Limb (tissue), 2 donors: ENCODE results near the gene PLIN4.

Experiments used
- DNase-seq, 2 donors: peaks; one replicate each; pipeline ENCODE4 v3.0.0-alpha.2; 2016; ENCODE audit errors: extremely low spot score in 2 of 2

The PLIN4 gene

DNA sequence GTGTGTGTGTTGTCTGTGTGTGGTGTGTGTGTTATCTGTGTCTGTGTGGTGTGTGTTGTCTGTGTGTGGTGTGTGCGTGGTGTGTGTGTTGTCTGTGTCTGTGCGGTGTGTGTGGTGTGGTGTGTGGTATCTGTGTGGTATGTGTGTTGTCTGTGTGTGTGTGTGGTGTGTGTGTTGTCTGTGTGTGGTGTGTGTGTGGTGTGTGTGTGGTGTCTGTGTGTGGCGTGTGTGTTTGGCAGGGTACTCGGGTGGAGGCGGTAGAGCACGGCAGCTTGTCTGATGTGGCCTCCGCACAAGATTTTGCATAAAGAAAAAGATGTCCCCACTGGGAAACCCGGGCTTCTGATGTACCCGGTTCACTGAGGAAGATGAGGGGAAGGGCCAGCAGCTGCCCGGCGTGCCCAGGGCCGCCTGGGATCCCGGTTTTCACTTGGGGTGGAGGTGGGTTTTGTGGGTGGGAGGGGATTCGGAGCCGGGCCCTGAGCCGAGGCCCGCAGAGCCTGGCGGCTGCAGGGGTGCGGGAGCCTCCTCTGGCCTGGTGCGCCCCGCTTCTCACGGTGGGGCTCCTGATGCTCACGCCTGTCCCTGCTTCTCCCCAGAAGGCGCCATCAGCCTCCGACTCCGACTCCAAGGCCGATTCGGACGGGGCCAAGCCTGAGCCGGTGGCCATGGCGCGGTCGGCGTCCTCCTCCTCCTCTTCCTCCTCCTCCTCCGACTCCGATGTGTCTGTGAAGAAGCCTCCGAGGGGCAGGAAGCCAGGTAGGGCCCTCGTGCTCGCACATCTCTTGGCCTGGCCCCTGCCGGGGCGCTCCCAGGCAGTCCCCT is 25.0 kb downstream of the PLIN4 start:
- DNase-seq = no peak

GRCh38 chr19:4492337-4493103 is 25.8 kb downstream of the PLIN4 start:
- no peak for DNase-seq

GRCh38 chr19:4491446-4491845 is 26.8 kb downstream of the PLIN4 start:
- DNase-seq = no peak

- no peak for DNase-seq
Measured at GRCh38 chr19:4488496-4488895, 29.8 kb downstream of the PLIN4 start.

- no peak for DNase-seq
Measured at GRCh38 chr19:4487572-4487971, 30.7 kb downstream of the PLIN4 start.

DNA sequence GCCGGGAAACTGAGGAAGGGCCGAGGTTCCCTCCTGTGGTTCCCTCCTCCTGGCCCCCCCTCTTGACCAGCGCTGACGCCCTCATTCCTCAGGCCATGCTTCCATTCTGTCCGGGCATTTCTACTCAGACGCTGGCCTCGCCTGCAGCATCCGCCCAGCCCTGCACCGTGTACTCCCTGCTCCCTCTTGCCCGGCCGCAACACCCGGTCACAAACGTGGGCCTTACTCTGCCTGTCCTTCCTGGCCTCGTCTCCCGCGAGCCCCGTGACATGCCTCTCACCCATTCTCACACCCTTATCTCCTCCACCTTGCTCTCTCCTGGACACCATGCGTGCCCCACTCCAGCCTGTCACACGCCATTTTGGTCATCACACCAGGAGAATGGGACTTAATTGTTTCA is 34.9 kb downstream of the PLIN4 start:
- no peak for DNase-seq

- no peak for DNase-seq
Measured at GRCh38 chr19:4482721-4483364, 35.4 kb downstream of the PLIN4 start.

DNA sequence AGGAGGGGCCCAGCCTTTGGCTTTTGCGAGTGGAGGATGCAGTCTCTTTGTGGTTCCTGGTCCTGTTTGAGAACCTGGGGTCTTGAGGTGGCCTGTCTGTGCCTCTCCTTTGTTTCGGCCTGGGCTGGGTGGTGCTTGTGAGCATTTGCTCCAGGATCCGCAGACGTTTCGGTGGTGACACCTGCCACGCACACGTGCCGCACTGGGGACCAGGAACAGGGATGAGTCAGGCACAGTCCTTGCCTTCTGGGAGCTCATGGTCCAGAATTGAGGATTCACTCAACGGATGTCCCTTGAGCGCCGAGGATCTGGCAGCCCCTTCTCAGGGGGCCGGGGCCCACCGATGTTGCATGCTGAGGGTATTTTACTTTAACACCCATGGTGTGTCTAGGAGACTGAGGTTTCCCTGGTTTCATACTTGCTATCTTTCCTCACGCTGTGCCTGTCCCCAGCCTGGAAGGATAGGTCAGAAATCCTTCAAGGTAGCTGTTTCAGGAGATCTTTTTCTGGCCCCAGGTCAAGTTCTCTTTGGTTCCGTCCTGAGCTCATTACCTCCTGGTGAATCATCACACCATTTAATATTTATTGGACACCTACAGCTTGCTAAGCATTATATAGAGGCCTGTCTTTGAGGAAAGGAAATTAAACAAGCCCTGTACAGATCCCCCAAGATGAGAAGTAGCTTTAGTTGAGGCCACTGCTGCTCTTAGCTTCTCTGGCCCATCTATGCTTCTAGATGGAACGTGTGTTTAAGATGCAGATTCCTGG is 41.1 kb downstream of the PLIN4 start:
- DNase-seq = no peak

DNA sequence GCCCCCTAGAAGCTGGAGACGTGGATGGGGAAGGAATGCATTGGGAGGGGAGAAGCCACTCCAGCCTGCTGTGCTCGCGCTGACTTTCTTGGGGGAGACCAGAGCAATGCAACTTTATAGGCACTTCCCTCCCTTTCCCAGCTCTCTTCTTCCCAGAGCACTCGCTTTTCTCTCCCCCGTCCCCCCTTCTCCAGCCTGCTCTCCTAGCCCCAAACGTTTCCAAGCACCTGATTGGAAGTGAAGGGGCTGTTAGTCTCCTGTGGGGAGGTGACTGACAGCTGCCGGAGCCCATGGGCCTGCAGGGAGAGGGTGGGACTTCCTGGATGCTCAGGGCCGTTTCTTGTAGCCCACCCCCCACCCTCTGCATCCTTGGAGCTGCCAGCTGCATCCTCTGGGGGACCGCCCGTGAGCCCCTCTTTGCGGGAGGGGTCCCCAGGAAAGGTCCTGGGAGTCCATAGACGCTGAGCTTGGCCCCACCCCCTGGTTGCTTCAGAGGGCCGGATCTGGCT is 43.7 kb downstream of the PLIN4 start:
- DNase-seq = peak; percentile 76 to 78

DNA sequence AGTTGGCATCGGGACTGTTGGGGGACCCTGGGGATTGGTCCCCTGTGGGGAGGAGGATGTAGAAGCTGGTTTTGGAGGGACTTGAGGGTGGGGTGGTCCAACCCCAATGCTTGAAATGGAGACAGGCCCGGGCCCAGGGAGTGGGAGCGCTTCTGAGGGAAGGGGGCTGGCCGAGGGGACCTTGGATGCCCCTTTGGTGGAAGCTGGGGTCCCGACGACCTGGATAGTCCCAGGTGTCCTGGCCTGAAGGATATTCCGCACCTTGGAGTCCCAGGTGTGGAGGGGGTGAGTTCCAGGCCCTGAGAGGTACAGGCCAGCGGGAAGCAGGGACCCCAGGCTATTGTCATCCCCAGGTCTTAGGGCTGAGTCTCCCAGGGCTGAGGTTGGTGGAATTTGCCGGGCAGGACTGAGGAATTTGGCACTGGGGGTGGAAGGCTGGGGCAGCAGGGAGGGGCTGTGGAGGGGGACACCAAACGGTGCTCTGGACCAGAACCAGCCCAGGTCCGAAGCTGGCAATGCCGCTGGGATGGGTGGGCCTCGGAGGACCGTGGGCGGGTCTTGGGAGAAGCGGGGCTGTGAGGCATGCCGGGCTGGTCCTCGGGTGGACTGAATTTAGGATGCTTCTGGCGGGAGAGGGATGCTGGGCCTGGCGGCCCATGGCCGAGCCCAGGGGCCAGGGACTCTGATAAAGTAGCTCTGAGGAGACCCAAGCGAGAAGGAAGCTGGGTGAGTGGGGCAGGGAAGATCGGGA is 44.3 kb downstream of the PLIN4 start:
- DNase-seq = no peak

GRCh38 chr19:4473011-4473762 is 45.1 kb downstream of the PLIN4 start:
- DNase-seq = no peak

- DNase-seq = no peak
Measured at GRCh38 chr19:4472174-4472974, 45.9 kb downstream of the PLIN4 start, which contains the start of gene HDGFL2. Gene HDGFL2 (plus strand): TSS chr19:4472297. CDS start chr19:4472351, 54 bp downstream.

GRCh38 chr19:4471403-4472173 is 46.7 kb downstream of the PLIN4 start:
- peak; percentile 99 to 100 for DNase-seq

DNA sequence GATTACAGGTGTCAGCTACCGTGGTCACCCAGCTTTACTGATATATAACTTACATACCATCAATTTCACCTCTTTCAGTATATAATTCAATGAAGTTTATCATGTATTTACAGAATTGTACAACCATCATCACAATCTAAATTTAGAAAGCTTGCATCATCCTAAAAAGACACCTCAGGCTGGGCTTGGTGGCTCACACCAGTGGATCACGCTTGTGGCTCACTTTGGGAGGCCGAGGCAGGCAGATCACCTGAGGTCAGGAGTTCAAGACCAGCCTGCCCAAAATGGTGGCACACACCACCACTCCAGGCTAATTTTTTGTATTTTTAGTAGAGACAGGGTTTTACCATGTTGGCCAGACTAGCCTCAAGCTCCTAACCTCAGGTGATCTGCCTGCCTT is 50.5 kb downstream of the PLIN4 start:
- DNase-seq = no peak

- DNase-seq = no peak
Measured at GRCh38 chr19:4464815-4465581, 53.3 kb downstream of the PLIN4 start.

DNA sequence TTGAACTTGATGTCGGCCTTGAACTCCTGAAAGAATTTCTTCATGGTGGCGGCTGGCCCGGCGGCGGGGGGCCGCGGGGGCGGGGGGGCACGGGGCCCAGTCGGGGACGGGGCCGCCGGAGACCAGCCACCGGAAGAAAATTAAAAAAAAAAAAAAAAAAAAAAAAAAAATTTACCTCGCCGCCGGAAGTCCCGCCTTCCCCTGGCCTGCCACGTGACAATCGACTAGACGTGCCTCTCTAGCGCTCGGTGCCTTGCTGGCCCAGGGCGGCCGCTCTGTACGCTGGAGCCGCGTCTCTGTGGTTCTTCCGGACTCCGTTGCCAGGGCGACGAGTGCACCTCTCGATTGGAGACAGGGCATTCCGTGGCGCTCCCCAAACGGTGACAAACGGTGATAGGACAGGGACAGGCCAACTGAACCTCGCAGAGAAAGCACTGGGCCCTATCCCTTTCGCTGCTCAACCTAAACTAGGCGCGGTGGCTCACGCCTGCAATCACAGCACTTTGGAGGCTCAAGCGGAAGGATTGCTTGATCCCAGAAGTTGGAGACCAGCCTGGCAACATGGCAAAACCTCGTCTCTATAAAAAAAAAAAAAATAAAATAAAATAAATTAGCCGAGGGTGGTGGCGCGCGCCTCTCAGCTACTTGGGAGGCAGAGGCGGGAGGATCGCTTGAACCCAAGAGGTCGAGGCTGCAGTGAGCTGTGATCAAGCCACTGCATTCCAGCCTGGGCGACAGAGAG is 60.5 kb downstream of the PLIN4 start, which contains the start of gene UBXN6:
Gene UBXN6 (minus strand): TSS at position 141 of the 742 bp plus-strand sequence. CDS start 97 bp downstream, at position 44.
- peak; percentile 97 to 99 for DNase-seq
